ENCODE data around the gene SMCHD1. TPM values are rescaled to one million over a fixed set of nuclear protein-coding genes. Genes with fewer than 3 reads are reported as not detected.

Gene SMCHD1
- total and polyA plus RNA-seq, 2 experiments from 2014 or later = 7.7 to 39.0 TPM

- TF ChIP-seq ZNF462 (CRISPR knock-in tag; IDR thresholded peaks at IDR 0.05) (no peak), EZH2 (IDR thresholded peaks at IDR 0.05; ENCODE audit: low read depth, unreplicated experiment) (no peak), NANOG (IDR thresholded peaks at IDR 0.05; ENCODE audit: borderline replicate concordance) (no peak), ZNF331 (CRISPR knock-in tag; IDR thresholded peaks at IDR 0.05; ENCODE audit: low read depth) (no peak), REST (IDR thresholded peaks at IDR 0.05; ENCODE audit: unreplicated experiment) (no peak), CREB1 (CRISPR knock-in tag; IDR thresholded peaks at IDR 0.05; ENCODE audit: low read depth) (no peak)
Measured at GRCh38 chr18:2625217-2625616, 30.3 kb upstream of the SMCHD1 start (continued).
